ENCODE measurements around the gene MICAL2.
A peak's percentile ranks its signal among the peaks of the same experiment; 100 is the strongest.

The MICAL2 gene

DNA sequence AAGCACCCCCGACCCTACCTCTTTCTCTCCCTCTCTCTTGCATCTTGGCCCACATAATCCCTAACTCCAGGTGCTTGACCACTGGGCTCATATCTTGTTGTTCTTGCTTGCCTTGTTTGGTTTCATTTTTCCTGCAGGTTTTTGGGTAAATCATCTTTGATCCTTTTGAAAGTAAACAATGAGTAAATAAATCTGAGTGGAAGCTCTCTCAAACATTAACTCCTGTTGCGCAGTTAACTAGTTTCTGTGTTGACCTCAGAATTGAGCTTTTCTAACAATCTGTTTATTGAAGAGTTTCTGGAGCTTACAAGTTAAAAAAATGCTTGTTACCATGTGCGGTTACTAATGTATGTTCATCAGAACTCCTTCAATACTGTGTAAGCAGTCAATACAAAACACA lies 38.8 kb upstream of the MICAL2 start:
- in situ Hi-C loops (cut with MboI; ENCODE audit: low sequenced_read_pairs), result loop anchor here (25.0 kb wide), 1 partner anchor 841 kb away; no protein-coding TSS in a partner anchor

DNA sequence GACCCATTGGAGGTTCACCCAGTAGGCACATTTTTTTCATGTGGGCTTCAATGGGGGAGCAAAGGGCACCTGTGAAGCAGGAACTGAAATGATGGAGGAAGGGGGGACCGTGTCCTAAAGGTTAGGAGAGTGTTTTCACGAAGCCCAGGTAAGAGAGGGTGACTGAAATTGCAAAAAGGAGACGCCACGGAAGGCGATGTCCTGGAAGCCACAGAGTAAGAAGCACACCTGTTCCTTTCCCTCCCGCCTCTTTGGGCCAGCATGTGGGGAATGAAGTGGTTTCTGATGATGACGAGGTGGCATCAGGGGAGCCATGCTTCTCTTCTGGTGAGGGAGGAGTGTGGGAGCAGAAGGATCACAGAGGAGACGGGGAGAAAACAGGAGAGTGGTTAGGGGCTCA lies 37.0 kb upstream of the MICAL2 start:
- no peak for DNase-seq (ENCODE audit: low spot score in 2 of 2)
- Histone ChIP-seq H3K27me3 (ENCODE audit: low read depth) (no peaks in the 10 kb centered on the region; the same call in 1 of the 2 replicates), H3K4me3 (no peak overlapping the region), H3K4me1 (no peaks in the 10 kb centered on the region), H3K36me3 (replicated peaks) (no peaks in the 10 kb centered on the region), H3K9me3 (no peaks in the 10 kb centered on the region)
- in situ Hi-C loops (cut with MboI; ENCODE audit: low sequenced_read_pairs), result loop anchor here (25.0 kb wide), 1 partner anchor 839 kb away; no protein-coding TSS in a partner anchor

More for the DNA sequence above, 38.8 kb upstream of the MICAL2 start:
- H3K36me3 ChIP-seq (replicated peaks), result no peaks in the 10 kb centered on the region
- H3K4me1 ChIP-seq, result no peaks in the 10 kb centered on the region
- no peaks in the 10 kb centered on the region for H3K9me3 ChIP-seq
- no peaks in the 10 kb centered on the region; the same call in 1 of the 2 replicates for H3K27me3 ChIP-seq (ENCODE audit: low read depth)
- no peak for DNase-seq (ENCODE audit: low spot score in 2 of 2)
- H3K4me3 ChIP-seq, result no peak overlapping the region

DNA sequence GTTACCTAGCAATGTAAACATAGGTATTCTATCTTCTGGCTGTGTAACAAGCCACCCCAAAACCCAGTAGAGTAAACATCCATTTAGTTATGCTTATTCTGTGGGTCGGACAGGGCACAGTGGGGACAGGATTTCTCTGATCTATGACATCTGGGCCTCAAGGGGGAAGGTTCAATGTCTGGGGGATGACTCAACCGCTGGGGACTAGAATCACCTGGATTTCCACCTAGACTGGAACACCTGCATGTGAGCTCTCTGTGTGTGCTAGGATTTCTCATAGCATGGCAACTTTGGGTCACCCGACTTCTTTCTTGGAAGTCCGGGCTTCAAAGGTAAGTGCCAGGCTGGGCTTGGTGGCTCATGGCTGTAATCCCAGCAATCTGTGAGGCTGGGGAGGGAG lies 36.5 kb upstream of the MICAL2 start:
- H3K9me3 ChIP-seq, result no peaks in the 10 kb centered on the region

DNA sequence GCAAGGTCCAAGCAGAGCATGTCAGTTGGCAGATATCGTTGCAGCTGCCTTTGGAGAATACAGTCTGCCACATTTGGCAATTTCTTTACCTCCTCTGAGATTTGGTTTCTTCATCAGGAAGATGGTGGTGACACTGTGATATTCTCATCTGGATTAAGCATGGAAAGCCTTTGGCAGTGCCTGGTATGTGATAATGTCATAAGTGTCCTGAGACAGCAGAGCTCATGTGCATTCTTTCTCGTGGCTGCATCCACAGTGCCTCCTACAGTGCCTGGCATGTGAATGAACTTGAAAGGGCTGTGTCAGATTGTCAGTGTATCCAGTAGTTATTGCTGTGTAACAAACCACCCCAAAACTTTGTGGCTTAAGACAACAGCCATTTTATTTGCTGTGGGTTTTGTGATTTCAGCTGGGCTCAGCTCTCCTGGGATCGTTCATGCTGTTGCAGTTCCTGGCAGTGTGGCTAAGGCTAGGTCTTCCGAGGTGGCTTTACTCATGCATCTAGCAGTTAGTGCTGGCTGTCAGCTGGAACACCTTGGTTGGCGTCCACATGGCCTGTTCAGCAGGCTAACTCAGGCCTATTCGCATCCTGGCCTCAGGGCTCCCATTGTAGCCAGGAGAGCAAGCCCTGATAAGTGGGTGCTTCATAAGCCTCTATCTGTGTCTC lies 35.7 kb upstream of the MICAL2 start:
- DNase-seq (ENCODE audit: low spot score in 2 of 2), result no peak
- H3K36me3 ChIP-seq (replicated peaks), result no peaks in the 10 kb centered on the region
- no peaks in the 10 kb centered on the region; the same call in 1 of the 2 replicates for H3K27me3 ChIP-seq (ENCODE audit: low read depth)
- H3K4me1 ChIP-seq, result no peaks in the 10 kb centered on the region
- no peak overlapping the region for H3K4me3 ChIP-seq
- in situ Hi-C loops (cut with MboI; ENCODE audit: low sequenced_read_pairs), result loop anchor here (25.0 kb wide), 1 partner anchor 838 kb away; no protein-coding TSS in a partner anchor
- H3K9me3 ChIP-seq, result no peaks in the 10 kb centered on the region

More for the DNA sequence above, 36.5 kb upstream of the MICAL2 start:
- Histone ChIP-seq H3K4me3 (no peak overlapping the region), H3K27me3 (ENCODE audit: low read depth) (no peaks in the 10 kb centered on the region; the same call in 1 of the 2 replicates), H3K4me1 (no peaks in the 10 kb centered on the region), H3K36me3 (replicated peaks) (no peaks in the 10 kb centered on the region)
- DNase-seq (ENCODE audit: low spot score in 2 of 2), result no peak
- in situ Hi-C loops (cut with MboI; ENCODE audit: low sequenced_read_pairs), result loop anchor here (25.0 kb wide), 1 partner anchor 838 kb away; no protein-coding TSS in a partner anchor

DNA sequence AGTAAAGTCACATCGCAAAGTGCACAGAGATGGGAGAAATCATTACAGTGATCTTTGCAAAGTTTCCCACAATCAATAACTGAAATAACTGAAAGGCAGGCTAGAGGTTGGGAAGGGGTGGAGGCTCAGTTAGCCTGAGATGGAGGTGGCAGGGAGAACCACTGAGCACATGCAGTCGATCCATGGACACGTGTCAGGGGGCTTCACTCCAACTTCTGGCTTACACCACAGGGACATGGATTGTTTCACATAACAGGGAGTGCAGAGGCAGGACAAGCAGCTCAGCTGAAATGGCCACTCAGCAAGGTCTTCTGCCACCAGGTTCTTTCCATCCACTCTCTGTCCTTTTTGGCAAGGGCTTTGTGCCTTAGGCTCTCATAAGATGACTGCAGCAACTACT lies 35.1 kb upstream of the MICAL2 start:
- H3K9me3 ChIP-seq, result no peaks in the 10 kb centered on the region
- no peak overlapping the region for H3K4me3 ChIP-seq
- DNase-seq (ENCODE audit: low spot score in 2 of 2), result no peak
- no peaks in the 10 kb centered on the region for H3K36me3 ChIP-seq (replicated peaks)
- no peaks in the 10 kb centered on the region for H3K4me1 ChIP-seq
- in situ Hi-C loops (cut with MboI; ENCODE audit: low sequenced_read_pairs), result no loop called here
- H3K27me3 ChIP-seq (ENCODE audit: low read depth), result no peaks in the 10 kb centered on the region; the same call in 1 of the 2 replicates

DNA sequence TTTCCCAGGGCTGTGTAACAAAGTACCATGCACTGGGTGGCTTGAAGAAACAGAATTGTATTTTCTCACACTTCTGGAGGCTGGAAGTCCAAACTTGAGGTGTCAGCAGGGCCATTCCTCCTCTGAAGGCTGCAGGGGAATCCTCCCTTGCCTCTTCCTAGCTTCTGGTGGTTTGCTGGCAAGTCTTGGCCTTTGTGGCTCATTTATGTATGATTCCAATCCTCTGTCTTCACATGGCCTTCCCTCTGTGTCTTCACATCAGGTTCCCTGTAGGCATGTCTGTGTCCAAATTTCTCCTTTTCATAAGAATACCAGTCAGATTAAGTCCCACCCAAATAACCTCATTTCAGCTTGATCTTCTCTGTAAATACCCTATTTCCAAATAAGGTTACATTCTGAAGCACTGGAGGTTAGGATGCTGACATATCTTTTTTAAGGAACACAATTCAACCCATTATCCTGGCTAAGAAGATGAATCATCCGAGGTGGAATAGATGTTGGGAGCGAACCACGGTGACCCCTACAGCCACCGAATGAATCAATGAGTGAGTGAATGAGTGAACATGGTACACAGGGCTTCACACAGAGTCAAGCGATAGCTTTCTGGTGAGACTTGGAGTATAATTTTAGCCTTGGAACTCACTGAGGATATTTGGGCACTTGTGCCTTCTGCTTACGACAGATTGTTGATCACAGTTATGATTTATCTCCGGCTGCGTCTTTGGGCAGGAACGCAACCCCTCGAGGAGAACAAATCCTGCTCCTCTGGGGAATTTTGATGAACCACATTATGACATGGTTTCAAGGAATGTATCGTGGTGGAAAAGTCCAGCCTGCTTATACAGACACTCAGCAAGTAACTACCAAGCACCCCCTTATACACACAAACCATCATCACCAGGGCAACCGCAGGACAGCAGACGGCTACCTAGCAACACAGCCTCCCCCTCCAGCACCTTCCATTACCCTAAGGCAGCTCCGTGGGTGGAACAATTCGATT lies 34.3 kb upstream of the MICAL2 start:
- no peak overlapping the region for H3K4me3 ChIP-seq
- DNase-seq (ENCODE audit: low spot score in 2 of 2), result no peak
- in situ Hi-C loops (cut with MboI; ENCODE audit: low sequenced_read_pairs), result no loop called here
- no peaks in the 10 kb centered on the region for H3K9me3 ChIP-seq
- no peaks in the 10 kb centered on the region for H3K36me3 ChIP-seq (replicated peaks)
- no peaks in the 10 kb centered on the region for H3K4me1 ChIP-seq
- no peaks in the 10 kb centered on the region; the same call in 1 of the 2 replicates for H3K27me3 ChIP-seq (ENCODE audit: low read depth)

DNA sequence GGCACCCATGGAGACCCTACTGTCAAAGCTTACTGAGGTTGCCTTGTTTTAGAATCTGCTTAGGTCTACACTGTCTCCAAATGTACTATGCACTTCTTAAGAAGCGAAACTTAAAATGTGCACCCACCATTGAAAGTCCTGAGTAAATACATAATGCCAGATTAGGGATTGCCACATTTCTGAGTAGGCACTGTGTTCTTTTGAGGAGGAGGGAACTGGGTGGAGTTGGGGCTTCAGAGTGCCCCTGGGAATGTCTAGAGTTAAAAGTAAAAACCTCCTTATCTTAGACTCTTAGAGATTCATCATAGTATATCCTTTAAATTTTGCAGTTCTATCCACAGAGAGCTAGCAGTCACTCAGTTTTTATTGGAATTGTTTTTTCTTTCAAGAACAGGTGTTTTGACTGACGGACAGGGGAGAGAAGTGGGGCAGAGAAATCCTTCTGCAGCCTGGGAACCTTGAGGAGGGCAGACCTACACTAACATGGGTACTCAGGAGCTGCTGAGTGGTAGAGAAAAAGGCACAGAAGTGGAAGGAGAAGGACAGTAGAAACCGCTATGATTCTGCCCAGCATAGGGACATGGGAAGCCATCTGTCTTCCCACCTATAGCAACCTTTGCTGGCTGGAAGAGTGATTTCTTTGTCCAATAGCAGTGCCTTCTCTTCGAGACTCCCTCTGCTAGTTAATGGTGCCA lies 33.4 kb upstream of the MICAL2 start:
- Histone ChIP-seq H3K4me3 (no peak overlapping the region), H3K36me3 (replicated peaks) (no peaks in the 10 kb centered on the region), H3K9me3 (no peaks in the 10 kb centered on the region), H3K27me3 (ENCODE audit: low read depth) (no peaks in the 10 kb centered on the region), H3K4me1 (no peaks in the 10 kb centered on the region)
- in situ Hi-C loops (cut with MboI; ENCODE audit: low sequenced_read_pairs), result no loop called here
- DNase-seq (ENCODE audit: low spot score in 2 of 2), result no peak

DNA sequence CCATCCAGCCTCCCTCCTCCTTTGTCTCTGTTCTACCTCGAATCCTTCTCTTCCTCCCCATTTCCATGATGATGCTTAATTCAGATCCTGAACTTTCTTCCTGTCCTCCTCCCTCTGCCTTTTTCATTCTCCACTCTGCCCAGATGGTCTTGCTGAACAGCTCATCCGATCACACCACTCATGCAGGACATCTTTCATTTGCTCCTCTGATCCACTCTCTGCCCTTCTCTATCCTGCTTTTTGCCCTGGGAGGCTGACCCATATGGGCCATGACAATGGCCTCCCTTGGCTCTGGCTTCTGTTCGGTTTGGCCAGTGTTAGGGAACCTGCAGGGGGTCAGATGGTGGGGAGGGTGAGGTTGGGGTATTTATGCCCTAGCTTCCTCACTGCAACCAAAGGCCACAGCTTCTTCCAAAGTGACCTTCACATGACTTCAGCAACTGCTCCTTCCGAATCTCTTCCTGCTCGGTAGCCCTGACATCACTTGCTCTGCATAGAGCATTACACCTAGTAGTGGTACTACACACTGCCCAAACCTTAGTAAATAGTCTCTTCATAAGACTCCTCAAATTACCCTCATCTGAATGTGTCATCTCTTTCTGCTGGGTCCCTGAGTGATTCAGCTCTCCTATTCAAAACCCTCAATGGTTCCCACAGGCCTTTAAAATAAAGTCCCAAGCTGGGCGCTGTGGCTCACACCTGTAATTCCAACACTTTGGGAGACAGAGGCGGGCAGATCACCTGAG lies 32.7 kb upstream of the MICAL2 start:
- in situ Hi-C loops (cut with MboI; ENCODE audit: low sequenced_read_pairs), result no loop called here
- Histone ChIP-seq H3K9me3 (no peaks in the 10 kb centered on the region), H3K4me3 (no peak overlapping the region), H3K27me3 (ENCODE audit: low read depth) (no peaks in the 10 kb centered on the region), H3K36me3 (replicated peaks) (no peaks in the 10 kb centered on the region), H3K4me1 (no peaks in the 10 kb centered on the region)
- DNase-seq (ENCODE audit: low spot score in 2 of 2), result no peak

DNA sequence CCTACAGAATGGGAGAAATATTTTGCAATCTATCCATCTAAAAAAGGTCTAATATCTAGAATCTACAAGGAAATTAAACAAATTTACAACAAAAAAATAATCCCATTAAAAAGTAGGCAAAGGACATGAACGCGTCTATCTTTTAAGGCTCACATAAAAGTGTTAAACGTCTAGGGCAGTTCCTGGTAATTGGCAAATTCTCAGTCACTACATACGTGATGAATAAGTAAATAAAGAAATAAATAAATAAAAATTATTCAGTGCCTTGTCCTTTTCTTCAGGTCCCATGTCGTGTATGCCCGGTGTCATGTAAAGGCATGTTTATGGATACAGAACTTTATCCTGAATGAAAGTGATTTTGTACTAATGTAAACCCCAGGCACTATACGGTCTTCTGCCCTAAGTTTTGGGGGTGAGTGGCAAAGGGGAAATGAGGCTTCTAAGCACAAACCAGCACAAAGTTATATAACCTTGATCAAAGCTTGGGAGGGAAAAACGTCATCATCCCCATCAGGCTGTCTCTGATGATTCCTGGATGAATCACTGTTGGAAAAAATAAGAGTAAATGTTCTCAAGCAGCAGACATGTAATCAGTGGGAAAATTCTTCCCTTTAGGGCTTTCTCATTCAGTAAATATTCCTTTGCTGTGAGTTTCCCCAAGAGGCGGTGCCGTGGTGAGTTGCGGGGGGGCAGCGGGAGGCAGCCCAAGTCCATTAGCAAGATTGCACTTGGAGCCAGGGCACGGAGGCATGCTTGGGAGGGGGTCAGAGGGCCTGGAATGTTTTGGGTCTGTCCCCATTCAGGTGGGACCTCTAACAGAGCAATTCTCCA lies 30.4 kb upstream of the MICAL2 start:
- DNase-seq (ENCODE audit: low spot score in 2 of 2), result no peak
- H3K4me1 ChIP-seq, result no peaks in the 10 kb centered on the region
- no peaks in the 10 kb centered on the region for H3K27me3 ChIP-seq (ENCODE audit: low read depth)
- no peaks in the 10 kb centered on the region for H3K9me3 ChIP-seq
- H3K36me3 ChIP-seq (replicated peaks), result no peaks in the 10 kb centered on the region
- no peak overlapping the region for H3K4me3 ChIP-seq
- in situ Hi-C loops (cut with MboI; ENCODE audit: low sequenced_read_pairs), result no loop called here

DNA sequence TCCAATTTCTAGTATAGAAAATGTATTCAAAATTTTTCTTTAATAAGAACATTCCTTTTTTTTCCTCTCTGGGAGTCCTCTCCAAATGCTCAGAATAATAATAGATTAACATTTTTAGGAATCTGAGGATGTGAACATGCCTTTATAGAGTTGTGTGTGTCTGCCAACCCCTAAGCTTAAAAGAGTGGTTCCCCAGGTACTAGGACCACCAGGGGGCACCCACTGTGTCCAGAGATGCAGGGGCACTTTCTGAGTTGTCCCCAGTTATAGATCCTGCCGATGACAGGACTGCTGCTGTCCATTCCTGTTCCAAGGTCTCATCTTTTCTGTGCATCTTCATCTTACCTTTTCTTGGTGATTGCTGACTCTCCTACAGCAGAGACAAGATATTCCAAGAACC lies 27.0 kb upstream of the MICAL2 start:
- no peaks in the 10 kb centered on the region for H3K27me3 ChIP-seq (ENCODE audit: low read depth)
- no peaks in the 10 kb centered on the region for H3K9me3 ChIP-seq
- no peaks in the 10 kb centered on the region for H3K4me1 ChIP-seq
- in situ Hi-C loops (cut with MboI; ENCODE audit: low sequenced_read_pairs), result no loop called here
- H3K36me3 ChIP-seq (replicated peaks), result no peaks in the 10 kb centered on the region
- DNase-seq (ENCODE audit: low spot score in 2 of 2), result peak in 1 of 2 experiments; percentile 24
- H3K4me3 ChIP-seq, result no peak overlapping the region

DNA sequence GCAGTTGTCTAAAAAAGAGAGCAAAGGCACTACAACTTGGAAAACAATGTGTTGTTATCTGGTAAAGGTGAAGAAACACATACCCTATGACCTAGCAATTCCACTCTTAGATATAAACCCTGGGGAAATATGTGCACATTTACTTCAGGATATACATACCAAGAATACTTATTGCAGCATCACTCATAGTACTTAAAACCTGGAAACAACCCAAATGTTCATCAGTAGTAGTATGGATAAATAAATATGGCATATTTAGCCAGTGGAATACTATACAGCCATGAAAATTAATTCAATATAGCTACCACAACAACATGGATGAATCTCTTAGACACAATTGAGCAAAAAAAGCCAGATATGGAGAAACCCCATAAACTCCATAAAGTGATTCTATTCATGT lies 26.1 kb upstream of the MICAL2 start:
- Histone ChIP-seq H3K4me1 (no peaks in the 10 kb centered on the region), H3K36me3 (replicated peaks) (no peaks in the 10 kb centered on the region), H3K4me3 (no peak overlapping the region), H3K9me3 (no peaks in the 10 kb centered on the region), H3K27me3 (ENCODE audit: low read depth) (no peaks in the 10 kb centered on the region)
- in situ Hi-C loops (cut with MboI; ENCODE audit: low sequenced_read_pairs), result no loop called here
- DNase-seq (ENCODE audit: low spot score in 2 of 2), result no peak
